Measurements from ENCODE around the gene DHCR24. TPM values are rescaled to one million over a fixed set of nuclear protein-coding genes. Genes with fewer than 3 reads are reported as not detected.
"Not testable (repeated sequence)": the region's sequence is repeated elsewhere in the genome, so short reads cannot be mapped to it uniquely, and the experiment has no call there.

DHCR24 gene
- total RNA-seq, 2 donors from 2014 or later = 152 to 154 TPM

DNA sequence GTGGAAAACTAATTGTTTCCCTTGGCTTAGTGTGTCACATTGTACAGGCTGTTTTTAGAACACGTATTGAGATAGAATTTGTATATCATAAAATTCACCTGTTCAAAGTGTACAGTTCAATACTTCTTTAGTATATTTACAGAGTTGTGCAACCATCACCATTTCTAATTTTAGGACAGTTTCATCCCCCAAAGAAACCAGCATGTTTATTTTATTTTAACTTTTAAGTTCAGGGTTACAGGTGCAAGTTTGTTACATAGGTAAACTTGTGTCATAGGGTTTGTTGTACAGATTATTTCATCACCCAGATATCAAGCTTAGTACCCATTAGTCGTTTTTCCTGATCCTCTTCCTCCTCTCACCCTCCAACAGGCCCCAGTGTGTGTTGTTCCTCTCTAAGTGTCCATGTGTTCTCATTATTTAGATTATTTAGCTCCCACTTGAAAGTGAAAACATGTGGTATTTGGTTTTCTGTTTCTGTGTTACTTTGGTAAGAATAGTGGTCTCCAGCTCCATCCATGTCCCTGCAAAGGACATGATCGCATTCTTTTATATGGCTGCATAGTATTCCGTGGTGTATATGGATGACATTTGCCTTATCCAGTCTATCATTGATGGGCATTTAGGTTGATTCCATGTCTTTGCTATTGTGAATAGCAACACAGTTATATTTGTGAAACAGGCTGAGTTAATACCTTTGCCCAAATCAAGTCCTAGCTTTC lies 35.2 kb upstream of the DHCR24 start:
- 71% methylated on average over 4 of the region's 4 CpGs for WGBS
- no peaks in the 10 kb centered on the region for H3K9me3 ChIP-seq
- no peaks in the 10 kb centered on the region for H3K36me3 ChIP-seq
- intact Hi-C loops (cut with DNase I) = no loop called here
- H3K27ac ChIP-seq = peak overlapping the region; percentile 40 to 64
- no peak for TF ChIP-seq POLR2A (IDR thresholded peaks at IDR 0.05)
- TF ChIP-seq, protein P1, sequence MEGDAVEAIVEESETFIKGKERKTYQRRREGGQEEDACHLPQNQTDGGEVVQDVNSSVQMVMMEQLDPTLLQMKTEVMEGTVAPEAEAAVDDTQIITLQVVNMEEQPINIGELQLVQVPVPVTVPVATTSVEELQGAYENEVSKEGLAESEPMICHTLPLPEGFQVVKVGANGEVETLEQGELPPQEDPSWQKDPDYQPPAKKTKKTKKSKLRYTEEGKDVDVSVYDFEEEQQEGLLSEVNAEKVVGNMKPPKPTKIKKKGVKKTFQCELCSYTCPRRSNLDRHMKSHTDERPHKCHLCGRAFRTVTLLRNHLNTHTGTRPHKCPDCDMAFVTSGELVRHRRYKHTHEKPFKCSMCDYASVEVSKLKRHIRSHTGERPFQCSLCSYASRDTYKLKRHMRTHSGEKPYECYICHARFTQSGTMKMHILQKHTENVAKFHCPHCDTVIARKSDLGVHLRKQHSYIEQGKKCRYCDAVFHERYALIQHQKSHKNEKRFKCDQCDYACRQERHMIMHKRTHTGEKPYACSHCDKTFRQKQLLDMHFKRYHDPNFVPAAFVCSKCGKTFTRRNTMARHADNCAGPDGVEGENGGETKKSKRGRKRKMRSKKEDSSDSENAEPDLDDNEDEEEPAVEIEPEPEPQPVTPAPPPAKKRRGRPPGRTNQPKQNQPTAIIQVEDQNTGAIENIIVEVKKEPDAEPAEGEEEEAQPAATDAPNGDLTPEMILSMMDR (IDR thresholded peaks at IDR 0.05) = no peak
- no peak for TF ChIP-seq POLR2AphosphoS5 (IDR thresholded peaks at IDR 0.05)
- DNase-seq (ENCODE audit: low spot score) = no peak
- no peaks in the 10 kb centered on the region for H3K4me1 ChIP-seq (replicated peaks)
- no peak overlapping the region for H3K4me3 ChIP-seq
- H3K27me3 ChIP-seq (replicated peaks; ENCODE audit: insufficient read depth) = no peaks in the 10 kb centered on the region

DNA sequence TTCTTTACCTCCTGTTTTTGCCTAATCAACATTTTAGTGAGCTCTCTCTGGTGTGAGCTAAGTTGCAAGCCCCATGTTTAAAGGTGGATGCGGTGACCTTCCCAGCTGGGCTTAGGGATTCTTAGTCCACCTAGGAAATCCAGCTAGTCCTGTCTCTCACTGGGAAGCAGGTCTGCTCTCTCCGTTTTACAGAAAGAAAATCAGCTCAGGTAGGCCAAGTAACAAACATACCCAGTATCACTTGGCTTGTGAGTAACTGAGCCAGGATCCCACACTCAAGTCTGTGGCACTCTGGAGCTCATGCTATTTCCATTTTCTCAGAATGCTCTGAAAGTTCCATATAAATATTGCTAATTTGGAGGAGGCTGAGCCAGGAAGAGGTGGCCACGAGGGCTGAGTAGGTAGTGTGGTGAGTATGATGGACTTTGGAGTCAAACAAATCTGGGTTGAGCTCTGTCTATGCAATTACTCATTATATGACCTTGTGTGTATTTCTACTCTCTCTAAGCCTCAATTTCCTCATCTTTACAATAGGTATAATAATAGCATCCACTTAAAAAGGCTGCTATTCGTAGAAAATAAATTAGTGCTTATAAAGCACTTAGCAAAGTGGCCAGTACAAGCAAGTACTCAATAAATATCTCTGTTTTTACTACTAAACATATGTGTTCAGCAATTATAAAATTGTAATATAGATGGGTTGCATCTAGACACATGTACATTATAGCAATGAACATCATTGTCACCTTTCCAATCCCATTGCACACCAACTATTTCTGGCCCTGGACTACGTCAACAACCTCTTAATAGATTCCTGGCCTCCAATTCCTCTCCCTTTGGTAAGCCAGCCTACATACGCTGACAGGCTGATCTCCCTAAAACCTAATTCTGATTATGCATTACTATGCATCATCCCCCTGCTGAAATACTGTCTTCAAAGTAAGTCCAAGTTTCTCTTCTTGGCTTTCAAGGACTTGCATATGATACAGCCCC lies 32.7 kb upstream of the DHCR24 start:
- WGBS = 85% methylated on average over 6 of the region's 6 CpGs
- no peak for DNase-seq (ENCODE audit: low spot score)

GRCh38 chr1:54911076-54911475 lies 24.1 kb upstream of the DHCR24 start:
- H3K9me3 ChIP-seq; H3K27ac ChIP-seq; H3K27me3 ChIP-seq (replicated peaks; ENCODE audit: insufficient read depth); H3K4me1 ChIP-seq (replicated peaks); H3K36me3 ChIP-seq; intact Hi-C loops (cut with DNase I); H3K4me3 ChIP-seq; DNase-seq (ENCODE audit: low spot score): not testable (repeated sequence)
- WGBS = 93% methylated on average over 14 of the region's 14 CpGs

More for the DNA sequence above, 32.7 kb upstream of the DHCR24 start:
- no peak overlapping the region for H3K27ac ChIP-seq
- H3K27me3 ChIP-seq (replicated peaks; ENCODE audit: insufficient read depth) = no peaks in the 10 kb centered on the region
- H3K4me1 ChIP-seq (replicated peaks) = no peaks in the 10 kb centered on the region
- TF ChIP-seq POLR2AphosphoS5 (IDR thresholded peaks at IDR 0.05) (no peak), POLR2A (IDR thresholded peaks at IDR 0.05) (no peak)
- TF ChIP-seq, protein P1 (IDR thresholded peaks at IDR 0.05) = no peak
- H3K4me3 ChIP-seq = no peak overlapping the region
- no peaks in the 10 kb centered on the region for H3K36me3 ChIP-seq
- no peaks in the 10 kb centered on the region for H3K9me3 ChIP-seq
- intact Hi-C loops (cut with DNase I) = no loop called here

- H3K4me1 ChIP-seq (replicated peaks) = peaks cover 4% of the 10 kb centered on the region
- WGBS = 84% methylated on average over 6 of the region's 6 CpGs
- H3K36me3 ChIP-seq = no peaks in the 10 kb centered on the region
- no peaks in the 10 kb centered on the region for H3K27me3 ChIP-seq (replicated peaks; ENCODE audit: insufficient read depth)
- TF ChIP-seq, protein P1 (IDR thresholded peaks at IDR 0.05) = no peak
- no peaks in the 10 kb centered on the region for H3K9me3 ChIP-seq
- intact Hi-C loops (cut with DNase I) = no loop called here
- DNase-seq (ENCODE audit: low spot score) = no peak
- no peak overlapping the region for H3K27ac ChIP-seq
- no peak overlapping the region for H3K4me3 ChIP-seq
These were observed 19.6 kb upstream of the DHCR24 start for GRCh38 chr1:54906586-54906985.

DNA sequence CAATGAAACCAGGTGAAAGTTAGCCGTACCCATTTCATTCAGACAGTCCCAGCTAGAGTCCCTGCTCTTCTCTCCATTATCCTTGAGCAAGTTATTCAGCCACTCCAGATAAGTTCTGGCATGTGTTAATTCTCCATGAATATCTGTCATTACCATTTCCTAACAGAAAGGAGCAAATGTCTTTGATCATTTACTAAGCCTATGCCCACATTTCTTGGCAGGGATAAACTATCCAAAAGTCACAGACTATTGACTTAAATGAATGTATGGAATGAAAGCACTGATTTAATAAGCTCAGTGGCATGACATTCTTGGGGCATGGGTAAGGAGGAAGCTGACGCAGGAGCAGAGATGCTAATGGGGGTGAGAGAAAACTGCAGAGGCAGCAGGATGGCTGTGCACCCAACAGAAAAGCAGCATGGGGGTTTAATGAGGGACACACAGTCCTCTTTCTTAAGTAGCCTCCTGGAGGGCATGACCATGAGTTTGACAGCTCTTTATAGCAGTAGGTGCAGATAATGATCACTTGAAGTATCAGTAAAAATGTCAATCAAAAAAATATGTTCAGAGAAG lies 17.6 kb upstream of the DHCR24 start:
- peak overlapping the region in 1 of 2 donors; percentile 18 for H3K27ac ChIP-seq
- H3K4me1 ChIP-seq (replicated peaks) = peaks cover 4% of the 10 kb centered on the region
- no peaks in the 10 kb centered on the region for H3K9me3 ChIP-seq
- H3K4me3 ChIP-seq = no peak overlapping the region
- WGBS = 10% methylated on average over 2 of the region's 2 CpGs
- intact Hi-C loops (cut with DNase I) = no loop called here
- TF ChIP-seq, protein P1 (IDR thresholded peaks at IDR 0.05) = no peak
- TF ChIP-seq POLR2AphosphoS5 (IDR thresholded peaks at IDR 0.05) = peak; percentile 74
- TF ChIP-seq POLR2A (IDR thresholded peaks at IDR 0.05) = no peak
- H3K36me3 ChIP-seq = no peaks in the 10 kb centered on the region
- DNase-seq (ENCODE audit: low spot score) = peak; percentile 64
- no peaks in the 10 kb centered on the region for H3K27me3 ChIP-seq (replicated peaks; ENCODE audit: insufficient read depth)
